Activated CD4-positive, alpha-beta T cell treated with anti-CD3 and anti-CD28 coated beads for 36 hours (primary cell): Measurements from ENCODE around the gene ASCC1. TPM values are rescaled to one million over a fixed set of nuclear protein-coding genes. Genes with fewer than 3 reads are reported as not detected.

ENCODE experiments used
- ATAC-seq: fragments of 200-7000 bp; cut with Tn5 transposase; one replicate; pipeline ENCODE4 v1.10.0; 2021; ENCODE audit warnings: mild to moderate bottlenecking, moderate library complexity
- CTCF ChIA-PET: fragments of 350-600 bp; sonication (Branson Sonifier 250); formaldehyde crosslinking; loops from one replicate; lab custom pipeline; 2021; ENCODE audit warnings: antibody characterized with exemption; lab: Charles Lee
- POLR2A ChIA-PET: fragments of 350-600 bp; sonication (Branson Sonifier 250); formaldehyde crosslinking; loops from one replicate; lab custom pipeline; 2021; ENCODE audit warnings: antibody characterized with exemption, inconsistent platforms; lab: Charles Lee
- DNase-seq: peaks from one replicate; pipeline ENCODE4 v3.0.0-alpha.2; 2020
- H3K27ac Mint-ChIP-seq: one replicate; pipeline ENCODE4 v1.8.0; 2021; ENCODE audit warnings: mixed read lengths
- H3K27me3 Mint-ChIP-seq: one replicate; pipeline ENCODE4 v1.8.0; 2021; ENCODE audit warnings: mixed read lengths
- H3K36me3 Mint-ChIP-seq: one replicate; pipeline ENCODE4 v1.8.0; 2021; ENCODE audit warnings: low read depth, mixed read lengths
- H3K4me1 Mint-ChIP-seq: one replicate; pipeline ENCODE4 v1.8.0; 2021; ENCODE audit warnings: mixed read lengths
- H3K4me3 Mint-ChIP-seq: one replicate; pipeline ENCODE4 v1.8.0; 2021; ENCODE audit warnings: mild to moderate bottlenecking, moderate library complexity, mixed read lengths
- H3K9me3 Mint-ChIP-seq: one replicate; pipeline ENCODE4 v1.8.0; 2021; ENCODE audit warnings: low read depth, mixed read lengths
- intact Hi-C, 2 experiments: fragments of 100-400 bp; cut with DNase I in 1 of 2; cut with micrococcal nuclease in 1 of 2; formaldehyde crosslinking; loops; one replicate each; pipeline versions ENCODE4 v1.14.2 to v1.15.1; 2022 to 2024; cut with DNase I, micrococcal nuclease
- total RNA-seq, 2 experiments: library from RNA; stranded (reverse); gene quantifications; one replicate each; pipeline ENCODE4 v1.2.3, GENCODE V29; 2021

Gene ASCC1
- total RNA-seq, 2 experiments from 2014 or later, result 67.8 to 68.9 TPM

DNA sequence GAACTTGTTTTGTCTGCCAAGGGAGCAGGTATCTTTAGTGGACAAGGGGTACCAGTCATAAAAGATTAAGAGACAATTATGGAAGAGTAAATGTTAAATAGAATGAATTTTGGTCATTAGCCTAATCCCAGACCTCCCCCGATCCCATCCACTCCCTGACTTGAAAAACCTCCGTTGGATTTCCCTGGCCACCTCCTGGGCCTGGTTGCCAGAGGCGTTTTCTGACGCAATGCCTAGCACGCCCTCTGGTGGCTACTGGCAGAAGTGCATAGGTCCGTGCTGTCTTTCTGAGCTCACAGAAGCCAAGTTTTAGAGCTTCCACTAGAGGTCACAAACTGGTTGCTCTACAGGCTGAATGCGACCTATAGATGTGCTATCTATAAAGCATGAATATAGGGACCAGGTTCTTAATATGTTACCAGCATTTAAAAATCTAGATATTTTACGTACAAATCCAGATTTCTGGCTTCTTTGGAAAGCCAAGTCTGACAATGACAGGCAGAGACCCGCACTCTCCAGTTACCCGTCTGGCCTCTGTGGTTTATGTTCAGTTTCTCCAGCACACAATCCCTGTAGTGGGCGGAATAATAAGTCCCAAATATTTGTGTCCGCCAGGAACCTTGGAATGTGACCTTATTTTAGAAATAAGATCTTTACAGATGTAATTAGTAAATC is 167.5 kb downstream of the ASCC1 start:
- intact Hi-C loops, result loop anchor here (1.0 to 5.0 kb wide), 7 partner anchors 92 to 736 kb away; no protein-coding TSS in a partner anchor
- Mint-ChIP-seq H3K4me1 (peaks cover 14% of the 10 kb centered on the region), H3K9me3 (no peaks in the 10 kb centered on the region), H3K36me3 (no peaks in the 10 kb centered on the region), H3K27ac (peak overlapping the region; percentile 28), H3K4me3 (no peak overlapping the region), H3K27me3 (no peaks in the 10 kb centered on the region)
- ChIA-PET CTCF (interaction anchor here (0.5 to 4.1 kb wide), 72 partner anchors 8 to 720 kb away, joined by 3 to 89 read pairs (median 4); partner anchors contain the start of genes ANAPC16 and ASCC1), POLR2A (interaction anchor here (0.6 to 2.2 kb wide), 4 partner anchors 173 to 312 kb away, joined by 3 to 5 read pairs (median 3); no protein-coding TSS in a partner anchor)
- DNase-seq (peak; percentile 96), ATAC-seq (peak; percentile 97)

Other genes starting within 250 kb of the ASCC1 start
- 100 to 1,000 TPM; 158 to 165 TPM for gene SPOCK2, start 127.7 kb downstream of the ASCC1 start, total RNA-seq
- gene ANAPC16, start 264 bp downstream of the ASCC1 start, total RNA-seq, result 100 to 1,000 TPM in 1 of 2 experiments, 10 to 100 TPM in 1; 90.2 to 123 TPM
- 1,000 to 10,000 TPM in 1 of 2 experiments, 100 to 1,000 TPM in 1; 750 to 1,039 TPM for gene DDIT4, start 57.6 kb upstream of the ASCC1 start, total RNA-seq
- gene DNAJB12, start 138.6 kb upstream of the ASCC1 start, total RNA-seq, result 10 to 100 TPM; 19.7 to 21.9 TPM